Endothelial cell of umbilical vein (primary cell): ENCODE measurements around the gene CUX1. TPM values are rescaled to one million over a fixed set of nuclear protein-coding genes. Genes with fewer than 3 reads are reported as not detected.

Experiments used
- BruUV-seq: library from RNA; stranded (reverse); fragments of 400-500 nt; replicated peaks from 2 replicates; lab custom pipeline; 2021; lab: Mats Ljungman, UMichigan
- CTCF ChIA-PET: fragments of 300-600, 350-600 bp; sonication (Branson Sonifier 250); formaldehyde crosslinking; loops from one replicate; lab custom pipeline; 2021; ENCODE audit warnings: antibody characterized with exemption, inconsistent platforms; lab: Charles Lee
- POLR2A ChIA-PET: fragments of 300-600, 350-600 bp; sonication (Branson Sonifier 250); formaldehyde crosslinking; loops from one replicate; lab custom pipeline; 2021; ENCODE audit warnings: antibody characterized with exemption, inconsistent platforms; lab: Charles Lee
- DNase-seq: peaks from one replicate; pipeline ENCODE4 v3.0.0-alpha.2; 2011; ENCODE audit warnings: low read depth, low spot score
- FAIRE-seq: peaks from 2 replicates; lab custom pipeline; 2011; peaks lifted over from hg19 to GRCh38; lab: Jason Lieb, UNC
- H2AFZ ChIP-seq: 2 replicates; pipeline ENCODE4 v1.6.0; 2012; ENCODE audit warnings: low read depth, low read length, control low read depth, inconsistent platforms
- H3K27ac ChIP-seq: 2 replicates; pipeline ENCODE4 v1.5.1; 2011; ENCODE audit warnings: low read depth, mild to moderate bottlenecking, control low read depth, low read length, moderate library complexity; ENCODE audit not compliant: insufficient read depth
- H3K27me3 ChIP-seq, 2 experiments: 2 replicates each; pipeline versions ENCODE4 v1.6.0 to v1.6.1; 2011; ENCODE audit warnings: low read length in 2 of 2, mixed read lengths in 1 of 2; ENCODE audit not compliant: control insufficient read depth in 2 of 2, insufficient read depth in 2 of 2
- H3K36me3 ChIP-seq, 2 experiments: 2 replicates in 1 of 2; 3 replicates in 1 of 2; pipeline ENCODE4 v1.5.1; 2011; ENCODE audit warnings: low read length in 2 of 2, mild to moderate bottlenecking in 1 of 2, moderate library complexity in 1 of 2; ENCODE audit not compliant: control insufficient read depth in 2 of 2, insufficient read depth in 2 of 2; ENCODE audit errors: extremely low read depth in 1 of 2
- H3K4me1 ChIP-seq: 3 replicates; pipeline ENCODE4 v1.5.1; 2011; ENCODE audit warnings: mild to moderate bottlenecking, low read length; ENCODE audit not compliant: control insufficient read depth, insufficient read depth; ENCODE audit errors: extremely low read depth
- H3K4me2 ChIP-seq: 2 replicates; pipeline ENCODE4 v1.6.1; 2011; ENCODE audit warnings: low read length, control low read depth, mixed read lengths; ENCODE audit not compliant: insufficient read depth
- H3K4me3 ChIP-seq, 3 experiments: fragments of 200-600 bp in 1 of 3; sonication (generic), shearing (Covaris generic) in 1 of 3; replicated peaks in 1 of 3; 2 replicates each; pipeline ENCODE4 v1.5.1; 2011 to 2016; ENCODE audit warnings: control low read depth in 3 of 3, low read length in 3 of 3, mild to moderate bottlenecking in 2 of 3, inconsistent platforms in 1 of 3, low read depth in 1 of 3, moderate library complexity in 1 of 3; ENCODE audit not compliant: insufficient read depth in 1 of 3
- H3K79me2 ChIP-seq: 2 replicates; pipeline ENCODE4 v1.6.0; 2012; ENCODE audit warnings: low read length, inconsistent platforms; ENCODE audit not compliant: control insufficient read depth, insufficient read depth
- H3K9ac ChIP-seq: replicated peaks from 2 replicates; pipeline ENCODE3; 2011; ENCODE audit warnings: low read length, control low read depth; ENCODE audit not compliant: insufficient read depth; ENCODE audit errors: extremely low read depth
- H3K9me1 ChIP-seq: replicated peaks from 3 replicates; pipeline ENCODE4 v1.6.0; 2011; ENCODE audit warnings: mild to moderate bottlenecking, low read length; ENCODE audit not compliant: control insufficient read depth, insufficient read depth; ENCODE audit errors: extremely low read depth
- H3K9me3 ChIP-seq: replicated peaks from 2 replicates; pipeline ENCODE4 v1.5.1; 2012; ENCODE audit warnings: low read length, inconsistent platforms; ENCODE audit not compliant: control insufficient read depth, insufficient read depth
- H4K20me1 ChIP-seq: replicated peaks from 2 replicates; pipeline ENCODE3; 2011; ENCODE audit warnings: mild to moderate bottlenecking, low read length; ENCODE audit not compliant: control insufficient read depth, insufficient read depth; ENCODE audit errors: extremely low read depth
- EZH2 ChIP-seq: IDR thresholded peaks from 2 replicates; pipeline ENCODE4 v1.6.1; 2012; ENCODE audit warnings: borderline replicate concordance, low read depth, mild to moderate bottlenecking, moderate library complexity, low read length, inconsistent platforms; ENCODE audit not compliant: severe bottlenecking
- FOS ChIP-seq: IDR thresholded peaks from 2 replicates; pipeline ENCODE4 v1.6.1; 2011; ENCODE audit warnings: mild to moderate bottlenecking, low read length, moderate library complexity, borderline replicate concordance; ENCODE audit not compliant: insufficient read depth
- GATA2 ChIP-seq: IDR thresholded peaks from 2 replicates; pipeline ENCODE4 v1.7.0; 2011; ENCODE audit warnings: low read depth, mild to moderate bottlenecking, moderate library complexity, mixed read lengths, low read length; ENCODE audit not compliant: insufficient read length, insufficient read depth
- JUN ChIP-seq: IDR thresholded peaks from 2 replicates; pipeline ENCODE4 v1.6.1; 2011; ENCODE audit warnings: borderline replicate concordance, low read depth; ENCODE audit not compliant: insufficient read length, insufficient read depth
- MYC ChIP-seq: IDR thresholded peaks from one replicate; pipeline ENCODE4 v1.6.1; 2011; ENCODE audit warnings: mild to moderate bottlenecking, low read depth, low read length
- POLR2A ChIP-seq: IDR thresholded peaks from 2 replicates; pipeline ENCODE4 v1.6.1; 2012; ENCODE audit warnings: low read depth, mild to moderate bottlenecking, control low read depth, low read length
- POLR2AphosphoS5 ChIP-seq: IDR thresholded peaks from 2 replicates; pipeline ENCODE4 v1.6.1; 2012; ENCODE audit warnings: low read depth, mild to moderate bottlenecking, control low read depth, low read length, moderate library complexity; ENCODE audit not compliant: insufficient read depth
- dilution Hi-C: fragments of 300-500 bp; cut with MboI; formaldehyde crosslinking; loops from one replicate; pipeline ENCODE4 v1.15.0; 2019; ENCODE audit warnings: low sequenced_read_pairs; ENCODE audit not compliant: extremely low pct_ligation_motif_present
- intact Hi-C: fragments of 100-400 bp; cut with micrococcal nuclease; formaldehyde crosslinking; loops from one replicate; pipeline ENCODE4 v1.10.0; 2022
- polyA plus RNA-seq, 4 experiments: library from polyadenylated mRNA; depleted of rRNA in 3 of 4; stranded (reverse) in 3 of 4; unstranded in 1 of 4; fragments of >200 nt; gene quantifications; 2 replicates each; pipeline versions ENCODE4 v1.2.1 to v1.2.3, GENCODE V29; 2011 to 2012; ENCODE audit warnings: missing spikeins in 1 of 4
- total RNA-seq: library from RNA; stranded (reverse); gene quantifications from 2 replicates; pipeline ENCODE4 v1.2.3, GENCODE V29; 2021
- TF ChIP-seq, protein P1 (sequence below), 2 donors: IDR thresholded peaks; 1 replicate in 1 of 2; 2 replicates in 1 of 2; pipeline ENCODE4 v1.5.1; 2011; ENCODE audit warnings: low read length in 2 of 2, mild to moderate bottlenecking in 2 of 2, moderate library complexity in 2 of 2, control low read depth in 1 of 2, inconsistent platforms in 1 of 2, low read depth in 1 of 2; ENCODE audit not compliant: insufficient read depth in 1 of 2; ENCODE audit errors: extremely low read depth in 1 of 2
- TF ChIP-seq, protein P2 (sequence below): IDR thresholded peaks from 2 replicates; pipeline ENCODE4 v1.6.1; 2011; ENCODE audit not compliant: insufficient read depth, insufficient read length

Gene CUX1
- total and polyA plus RNA-seq, 2 donors (not counting 3 experiments of a cell fraction or from before 2014, with no cell fraction given), result 13.8 to 49.8 TPM

DNA sequence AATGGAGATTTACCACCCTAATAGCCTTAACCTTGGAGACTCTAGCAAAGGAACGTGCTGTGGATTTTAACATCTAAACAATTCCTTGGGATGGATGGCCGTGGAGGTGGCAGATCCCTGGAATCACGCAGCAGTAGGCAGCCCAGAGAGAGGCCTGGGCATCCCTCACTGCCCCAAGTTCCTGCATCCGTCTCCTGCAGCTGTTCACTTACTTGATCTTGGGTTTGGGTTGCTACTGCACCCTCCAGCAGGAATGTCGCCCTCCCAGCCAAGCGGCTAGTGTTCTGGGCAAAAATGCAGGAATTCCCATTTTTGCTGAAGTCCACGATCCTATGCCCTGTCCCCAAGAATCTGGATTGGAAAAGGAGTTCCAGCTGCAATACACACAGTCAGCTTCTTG, 302.5 kb downstream of the CUX1 start:
- DNase-seq (no peak), FAIRE-seq (no peak)
- no peaks in the 10 kb centered on the region for H3K79me2 ChIP-seq
- ChIA-PET POLR2A (no interaction called here), CTCF (no interaction called here)
- H3K27ac ChIP-seq, result no peak overlapping the region
- no peaks in the 10 kb centered on the region for H3K9me3 ChIP-seq
- no peaks in the 10 kb centered on the region for H3K9me1 ChIP-seq
- H4K20me1 ChIP-seq, result no peaks in the 10 kb centered on the region
- H3K36me3 ChIP-seq, result no peaks in the 10 kb centered on the region
- H3K9ac ChIP-seq, result no peak overlapping the region
- no peak overlapping the region for H3K4me2 ChIP-seq
- no TSS peak for BruUV-seq
- peaks cover 11% of the 10 kb centered on the region for H3K4me1 ChIP-seq
- no peaks in the 10 kb centered on the region for H3K27me3 ChIP-seq
- intact Hi-C loops (loop anchor here (10.0 kb wide), 1 partner anchor 305 kb away; the partner anchor contains the start of gene CUX1), dilution Hi-C loops (no loop called here)
- no peak for TF ChIP-seq FOS
- no peak for TF ChIP-seq POLR2A
- TF ChIP-seq JUN, result no peak
- TF ChIP-seq, protein P1, sequence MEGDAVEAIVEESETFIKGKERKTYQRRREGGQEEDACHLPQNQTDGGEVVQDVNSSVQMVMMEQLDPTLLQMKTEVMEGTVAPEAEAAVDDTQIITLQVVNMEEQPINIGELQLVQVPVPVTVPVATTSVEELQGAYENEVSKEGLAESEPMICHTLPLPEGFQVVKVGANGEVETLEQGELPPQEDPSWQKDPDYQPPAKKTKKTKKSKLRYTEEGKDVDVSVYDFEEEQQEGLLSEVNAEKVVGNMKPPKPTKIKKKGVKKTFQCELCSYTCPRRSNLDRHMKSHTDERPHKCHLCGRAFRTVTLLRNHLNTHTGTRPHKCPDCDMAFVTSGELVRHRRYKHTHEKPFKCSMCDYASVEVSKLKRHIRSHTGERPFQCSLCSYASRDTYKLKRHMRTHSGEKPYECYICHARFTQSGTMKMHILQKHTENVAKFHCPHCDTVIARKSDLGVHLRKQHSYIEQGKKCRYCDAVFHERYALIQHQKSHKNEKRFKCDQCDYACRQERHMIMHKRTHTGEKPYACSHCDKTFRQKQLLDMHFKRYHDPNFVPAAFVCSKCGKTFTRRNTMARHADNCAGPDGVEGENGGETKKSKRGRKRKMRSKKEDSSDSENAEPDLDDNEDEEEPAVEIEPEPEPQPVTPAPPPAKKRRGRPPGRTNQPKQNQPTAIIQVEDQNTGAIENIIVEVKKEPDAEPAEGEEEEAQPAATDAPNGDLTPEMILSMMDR (IDR thresholded peaks at IDR 0.05; ENCODE audit: extremely low read depth in 1 of 2, insufficient read depth in 1 of 2, low read depth in 1 of 2, low read length in 2 of 2), result no peak
- TF ChIP-seq, protein P2, sequence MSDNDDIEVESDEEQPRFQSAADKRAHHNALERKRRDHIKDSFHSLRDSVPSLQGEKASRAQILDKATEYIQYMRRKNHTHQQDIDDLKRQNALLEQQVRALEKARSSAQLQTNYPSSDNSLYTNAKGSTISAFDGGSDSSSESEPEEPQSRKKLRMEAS, result no peak
- TF ChIP-seq GATA2, result no peak
- TF ChIP-seq POLR2AphosphoS5, result no peak
- TF ChIP-seq EZH2, result no peak
- no peak for TF ChIP-seq MYC
- no peak overlapping the region for H2AFZ ChIP-seq
- H3K4me3 ChIP-seq, result no peak overlapping the region
